DMS53 treated with DMSO at 0.1 percent for 48 hours (cell line): ENCODE results near the gene HES1.

Source experiments
- DNase-seq: peaks from one replicate; lab custom pipeline; 2025; ENCODE audit not compliant: unreplicated experiment; lab: John Stamatoyannopoulos, UW

The HES1 gene

GRCh38 chr3:194165271-194166018 is 29.5 kb downstream of the HES1 start:
- DNase-seq, result peak; percentile 50

GRCh38 chr3:194166682-194167479 is 30.9 kb downstream of the HES1 start:
- DNase-seq, result peak; percentile 14

GRCh38 chr3:194167480-194168282 is 31.7 kb downstream of the HES1 start:
- DNase-seq, result no peak

GRCh38 chr3:194168994-194169393 is 33.0 kb downstream of the HES1 start:
- no peak for DNase-seq

DNA sequence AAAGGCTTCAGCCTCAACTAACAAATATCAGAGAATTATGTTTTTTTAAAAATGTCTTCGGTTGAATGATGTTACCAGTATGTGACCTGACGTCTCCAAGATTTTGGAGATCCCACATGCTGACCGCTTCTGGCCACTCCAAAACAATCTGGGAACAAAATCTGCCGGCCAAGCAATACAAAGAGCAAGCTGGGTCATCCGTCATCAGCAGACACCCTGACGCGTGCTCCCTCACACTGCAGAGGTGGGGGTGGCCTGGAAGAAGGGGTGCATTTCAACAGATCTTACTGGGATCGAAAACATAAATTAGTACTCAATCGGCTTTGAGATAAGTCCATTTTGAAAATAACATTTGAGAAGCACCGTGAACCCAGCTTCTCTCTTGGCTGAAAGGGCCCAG is 33.6 kb downstream of the HES1 start:
- DNase-seq, result no peak

GRCh38 chr3:194170793-194171192 is 34.8 kb downstream of the HES1 start:
- DNase-seq, result no peak

- no peak for DNase-seq
Measured at GRCh38 chr3:194174406-194174805, 38.5 kb downstream of the HES1 start.

DNA sequence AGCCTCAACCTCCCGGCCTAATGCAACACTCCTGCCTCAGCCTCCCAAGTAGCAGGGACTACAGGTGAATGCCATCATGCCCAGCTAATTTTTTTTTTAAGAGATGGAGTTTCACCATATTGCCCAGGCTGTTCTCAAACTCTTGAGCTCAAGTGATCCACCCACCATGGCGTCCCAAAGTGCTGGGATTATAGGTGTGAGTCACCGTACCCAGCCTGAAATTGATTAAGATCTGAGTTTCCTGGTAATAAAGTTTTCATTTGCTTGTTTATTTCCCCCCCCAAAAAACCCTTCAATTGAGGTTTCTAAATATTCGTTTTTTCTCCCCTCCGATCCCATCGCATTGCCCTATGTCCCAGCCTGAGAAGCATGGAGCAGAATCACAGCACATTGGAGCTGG is 39.0 kb downstream of the HES1 start:
- DNase-seq, result no peak

- DNase-seq, result peak; percentile 13
Measured at GRCh38 chr3:194176274-194176991, 40.5 kb downstream of the HES1 start.

DNA sequence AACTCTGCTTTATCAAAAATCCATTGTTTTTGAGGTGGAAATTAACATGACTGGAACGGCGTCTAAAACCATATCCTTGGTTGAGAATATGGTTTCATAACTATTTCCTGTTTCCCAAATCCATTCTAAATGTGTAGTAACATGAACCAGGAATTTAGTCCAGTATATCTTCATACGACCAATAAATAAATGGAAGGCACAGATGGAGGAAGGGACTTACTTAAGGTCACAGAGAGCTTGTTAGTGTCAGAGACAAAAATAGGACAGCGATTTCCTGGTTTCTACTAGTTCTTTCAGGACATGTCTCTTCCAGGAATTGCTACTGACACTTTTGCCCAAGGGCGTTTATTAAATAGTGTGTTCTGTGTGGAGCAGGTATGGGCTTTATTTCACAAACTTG is 41.2 kb downstream of the HES1 start:
- no peak for DNase-seq

DNA sequence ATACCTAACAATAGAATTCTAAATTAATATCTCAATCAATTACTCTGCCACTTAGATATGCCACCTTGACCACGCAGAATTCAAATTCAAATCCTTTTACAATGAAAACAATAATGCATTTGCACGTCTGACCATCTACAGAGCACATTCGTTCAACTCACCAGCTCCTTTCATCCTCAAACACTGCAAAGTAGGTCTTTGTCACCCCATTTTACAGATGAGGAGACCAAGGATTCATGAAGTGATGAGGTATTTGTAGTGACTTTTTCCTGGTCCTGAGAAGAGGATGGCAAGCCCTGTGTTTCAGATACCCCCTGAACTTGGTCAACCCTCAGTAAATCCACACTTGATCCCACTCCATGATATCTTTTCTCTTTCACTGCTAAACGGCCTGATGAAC is 42.2 kb downstream of the HES1 start:
- DNase-seq, result no peak

DNA sequence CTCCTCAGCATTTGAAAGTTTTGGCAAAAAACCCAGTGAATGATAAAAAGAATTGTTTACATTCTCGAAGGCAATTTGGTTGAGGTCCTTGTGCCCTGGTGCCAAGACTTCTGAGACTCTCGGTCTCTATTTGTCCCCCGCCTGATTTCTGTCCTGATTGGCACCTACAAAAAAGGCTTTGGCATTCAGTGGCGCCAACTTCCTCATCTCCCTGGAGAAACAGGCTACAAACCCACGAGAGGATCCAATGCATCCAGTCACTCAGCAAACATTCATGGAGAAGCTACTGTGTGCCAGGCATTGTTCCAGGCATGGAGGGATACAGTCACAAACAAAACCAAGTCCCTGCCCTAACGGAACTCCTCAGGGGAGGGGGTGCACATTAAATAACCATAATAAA is 42.7 kb downstream of the HES1 start:
- no peak for DNase-seq

DNA sequence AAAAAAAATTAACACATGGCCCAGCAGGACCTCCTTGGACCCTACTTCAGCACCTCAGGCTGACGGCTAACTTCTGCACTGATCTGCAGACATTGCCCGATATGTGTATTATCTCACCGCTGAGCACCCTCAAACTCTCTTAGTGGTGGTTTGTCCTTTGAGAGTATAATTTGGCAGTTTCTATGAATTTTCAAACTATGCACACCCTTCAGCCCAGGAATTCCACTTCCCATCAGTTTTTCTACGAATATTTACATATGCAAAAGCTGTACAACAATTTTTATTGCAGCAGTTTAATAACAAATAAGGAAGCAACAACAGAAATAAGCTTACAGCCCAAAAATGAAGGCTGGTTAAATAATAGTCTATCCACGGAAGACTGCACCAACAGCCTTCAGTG is 44.6 kb downstream of the HES1 start:
- DNase-seq, result no peak

DNA sequence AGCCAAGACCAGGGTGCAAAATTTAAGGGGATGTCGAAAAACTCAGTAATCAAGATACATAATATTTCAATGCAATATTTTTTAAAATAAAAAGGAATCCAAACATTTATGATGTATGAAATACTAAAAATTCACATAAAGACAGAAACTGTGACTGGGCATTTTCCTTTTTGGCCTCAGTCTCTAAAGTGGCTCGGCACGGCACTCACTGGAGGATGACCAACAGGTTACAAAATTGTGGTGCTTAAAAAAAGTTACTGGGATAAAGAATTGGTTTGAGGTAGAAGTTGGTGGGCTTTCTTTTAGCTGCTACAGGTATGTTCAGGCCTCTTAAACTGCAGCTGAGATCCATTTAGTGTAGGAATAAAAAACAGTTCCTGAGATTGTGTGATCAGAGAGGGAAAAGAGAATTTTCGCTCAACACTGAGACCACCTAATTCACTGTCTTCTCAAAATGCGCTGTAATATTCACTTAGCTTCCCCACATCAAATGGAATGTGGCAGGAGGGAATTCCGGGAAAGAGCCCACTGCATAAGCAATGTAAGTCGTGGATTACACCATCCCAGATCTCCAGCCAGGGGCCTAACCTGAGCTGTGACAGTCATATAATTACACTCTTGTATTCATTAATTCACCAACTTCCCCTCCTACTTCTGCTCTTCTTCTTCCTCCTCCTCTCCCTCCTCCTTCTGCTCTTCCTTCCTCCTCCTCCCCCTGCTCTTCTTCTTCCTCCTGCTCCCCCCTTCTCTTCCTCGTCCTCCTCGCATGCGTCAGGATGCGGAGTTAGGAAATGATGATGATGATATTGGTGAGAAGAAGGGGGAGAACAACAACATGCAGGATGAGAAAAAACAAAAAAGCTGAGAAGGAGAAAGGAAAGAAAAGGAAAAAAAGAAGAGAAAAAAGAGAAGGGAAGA is 45.9 kb downstream of the HES1 start:
- DNase-seq, result no peak

DNA sequence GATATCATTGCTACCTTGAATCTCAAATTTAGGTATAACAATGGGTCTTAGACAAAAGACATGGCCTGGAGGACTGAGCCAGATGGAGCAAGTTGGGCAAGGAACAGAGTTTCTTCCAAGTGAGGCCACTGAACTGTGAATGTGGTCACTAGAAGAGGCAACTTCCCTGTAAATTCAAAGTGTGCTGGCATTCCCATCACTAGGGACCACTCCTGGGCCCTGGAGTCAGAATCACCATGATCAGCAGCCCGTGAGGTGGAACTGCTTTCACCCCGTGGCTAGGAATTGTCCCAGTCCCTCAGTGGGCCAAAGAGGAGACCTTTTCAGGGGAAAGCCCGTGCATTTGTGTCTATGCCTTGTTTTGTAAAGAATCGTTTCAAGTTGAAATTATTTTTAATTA is 47.3 kb downstream of the HES1 start:
- DNase-seq, result no peak

DNA sequence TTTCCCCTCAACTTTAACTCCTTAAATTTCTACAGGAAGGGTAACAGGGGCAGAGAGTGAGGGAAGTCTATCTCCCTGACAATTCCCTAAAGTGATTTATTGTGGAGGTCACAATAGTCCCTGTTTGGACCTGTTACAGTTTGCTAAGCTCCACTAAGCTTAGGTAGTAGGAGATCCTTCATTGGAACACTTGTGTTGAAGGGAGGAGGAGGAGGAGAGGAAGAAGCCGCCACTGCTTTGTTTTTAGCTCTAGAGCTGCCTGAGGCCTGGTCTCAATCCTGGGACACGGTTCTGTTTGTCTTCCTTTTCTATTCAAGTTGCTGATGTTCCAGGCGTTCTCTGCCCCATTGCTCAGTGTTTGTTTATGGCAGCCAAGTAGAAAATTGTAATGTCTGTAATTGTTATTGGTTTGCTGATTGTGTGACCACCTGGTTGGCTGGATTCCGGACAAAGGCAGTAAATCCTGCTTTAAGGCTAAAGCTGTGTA is 48.4 kb downstream of the HES1 start:
- DNase-seq, result peak; percentile 84

- no peak for DNase-seq
Measured at GRCh38 chr3:194184801-194185200, 48.9 kb downstream of the HES1 start.

GRCh38 chr3:194185221-194185620 is 49.3 kb downstream of the HES1 start:
- no peak for DNase-seq

DNA sequence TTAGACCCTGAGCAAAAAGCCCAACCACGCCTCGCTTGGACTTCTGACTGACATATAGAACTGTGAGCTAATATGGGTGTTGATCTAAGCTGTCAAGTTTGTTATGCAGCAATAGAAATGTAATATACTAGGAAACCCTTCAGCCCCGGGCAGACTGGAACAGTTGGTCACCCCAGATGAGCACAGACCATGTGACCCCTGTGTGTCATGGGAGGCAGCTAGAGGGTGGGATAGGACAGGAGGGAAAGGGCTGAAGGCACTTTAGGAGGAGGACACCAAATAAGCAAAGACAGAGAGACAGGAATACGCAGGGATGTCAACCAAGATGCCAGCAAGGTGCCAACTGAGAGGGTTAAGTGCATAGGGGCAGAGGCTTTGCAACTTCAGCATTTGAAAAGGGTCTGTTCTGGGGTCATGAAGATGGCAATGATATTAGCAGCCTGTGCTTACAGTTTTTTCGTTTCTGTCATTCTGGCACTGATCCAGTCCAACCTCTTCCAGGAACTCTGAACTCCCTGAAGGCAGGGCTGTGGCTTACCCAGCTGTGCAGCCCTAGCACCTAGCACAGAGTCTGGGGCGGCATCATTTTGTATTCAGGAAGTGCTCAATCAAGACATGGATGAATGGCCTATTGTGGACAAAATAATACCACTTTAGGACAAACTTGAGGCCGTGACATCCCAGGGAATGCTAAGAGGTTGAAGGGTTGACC is 51.4 kb downstream of the HES1 start:
- no peak for DNase-seq
